ENCODE data around the gene CHMP4A.

DNA sequence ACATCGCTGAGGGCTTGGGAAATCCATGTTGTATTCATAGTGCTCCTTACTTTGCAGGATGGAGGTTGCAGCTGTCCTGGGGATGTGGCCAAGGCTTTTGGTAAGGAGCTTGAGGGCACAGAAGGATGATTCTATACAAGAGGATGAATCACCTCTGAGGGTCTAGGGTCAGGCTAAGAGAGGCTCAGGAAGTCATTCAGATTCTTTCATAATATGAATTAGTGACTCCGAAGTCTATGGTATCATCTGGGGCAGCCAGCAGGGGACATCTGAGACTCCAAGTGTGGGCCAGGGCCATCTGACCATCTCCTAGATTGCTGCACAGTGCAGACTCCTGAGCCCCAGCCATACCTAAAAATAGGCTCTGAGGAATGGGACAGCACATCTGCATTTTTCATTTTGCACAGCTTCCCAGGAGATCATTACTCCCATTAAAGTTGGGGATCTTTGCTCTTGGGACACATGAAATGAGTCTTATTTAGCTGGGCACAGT is 24.2 kb upstream of the CHMP4A start:
- TF ChIP-seq, protein P1, sequence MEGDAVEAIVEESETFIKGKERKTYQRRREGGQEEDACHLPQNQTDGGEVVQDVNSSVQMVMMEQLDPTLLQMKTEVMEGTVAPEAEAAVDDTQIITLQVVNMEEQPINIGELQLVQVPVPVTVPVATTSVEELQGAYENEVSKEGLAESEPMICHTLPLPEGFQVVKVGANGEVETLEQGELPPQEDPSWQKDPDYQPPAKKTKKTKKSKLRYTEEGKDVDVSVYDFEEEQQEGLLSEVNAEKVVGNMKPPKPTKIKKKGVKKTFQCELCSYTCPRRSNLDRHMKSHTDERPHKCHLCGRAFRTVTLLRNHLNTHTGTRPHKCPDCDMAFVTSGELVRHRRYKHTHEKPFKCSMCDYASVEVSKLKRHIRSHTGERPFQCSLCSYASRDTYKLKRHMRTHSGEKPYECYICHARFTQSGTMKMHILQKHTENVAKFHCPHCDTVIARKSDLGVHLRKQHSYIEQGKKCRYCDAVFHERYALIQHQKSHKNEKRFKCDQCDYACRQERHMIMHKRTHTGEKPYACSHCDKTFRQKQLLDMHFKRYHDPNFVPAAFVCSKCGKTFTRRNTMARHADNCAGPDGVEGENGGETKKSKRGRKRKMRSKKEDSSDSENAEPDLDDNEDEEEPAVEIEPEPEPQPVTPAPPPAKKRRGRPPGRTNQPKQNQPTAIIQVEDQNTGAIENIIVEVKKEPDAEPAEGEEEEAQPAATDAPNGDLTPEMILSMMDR (IDR thresholded peaks at IDR 0.05) = no peak
- TF ChIP-seq POLR2AphosphoS5 (IDR thresholded peaks at IDR 0.05) (no peak), POLR2A (IDR thresholded peaks at IDR 0.05) (no peak)

All from prostate gland (tissue), 2 donors.